ENCODE data around the gene HHAT. TPM values are rescaled to one million over a fixed set of nuclear protein-coding genes. Genes with fewer than 3 reads are reported as not detected.
"Not testable (repeated sequence)": the region's sequence is repeated elsewhere in the genome, so short reads cannot be mapped to it uniquely, and the experiment has no call there.

The HHAT gene
- total and polyA plus RNA-seq, 4 donors: 1.2 to 11.3 (median 3.8) TPM

GRCh38 chr1:210402560-210402959 lies 73.9 kb downstream of the HHAT start:
- no peak for DNase-seq
- Histone ChIP-seq H3K4me1 (ENCODE audit: control insufficient read depth in 5 of 5, insufficient read depth in 5 of 5, low read length in 5 of 5) (no peaks in the 10 kb centered on the region), H3K9ac (ENCODE audit: insufficient read depth in 1 of 2, low read length in 2 of 2) (no peak overlapping the region), H3K9me3 (ENCODE audit: control insufficient read depth in 4 of 4, insufficient read depth in 3 of 4, low read length in 3 of 4) (no peaks in the 10 kb centered on the region), H3K36me3 (ENCODE audit: control insufficient read depth in 4 of 4, insufficient read depth in 4 of 4, low read length in 4 of 4) (peaks cover 0 to 2% (median 0%) of the 10 kb centered on the region in 4 donors), H3K27ac (ENCODE audit: low read depth in 1 of 2, low read length in 1 of 2) (no peak overlapping the region), H3K4me3 (no peak overlapping the region), H3K27me3 (ENCODE audit: control insufficient read depth in 3 of 3, insufficient read depth in 3 of 3, low read length in 2 of 3) (no peaks in the 10 kb centered on the region)
- WGBS, 2 donors: 96 to 100% methylated on average over 1 of the region's 1 CpG
- TF ChIP-seq CTCF (IDR thresholded peaks at IDR 0.05; ENCODE audit: control extremely low read depth, extremely low read depth): no peak
- no peak for ATAC-seq (ENCODE audit: insufficient read depth, low FRiP score)

DNA sequence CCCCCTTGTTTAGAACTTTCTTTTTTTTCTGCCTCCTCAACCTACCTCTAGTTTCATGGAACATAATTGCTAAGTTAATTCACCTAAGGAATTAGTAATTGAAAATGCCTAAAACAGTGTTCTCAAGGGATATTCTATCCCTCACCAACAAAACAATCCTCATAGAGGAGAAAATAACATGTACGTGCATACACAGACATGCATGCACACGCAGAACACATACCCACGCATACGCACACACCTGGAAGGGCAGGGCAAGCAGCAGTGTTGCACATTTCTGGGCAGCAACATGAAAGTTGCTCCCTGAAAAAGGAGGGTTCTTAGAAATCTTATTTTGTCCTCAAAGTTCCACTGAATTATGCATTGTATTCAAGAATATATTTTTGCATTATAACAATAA lies 76.6 kb downstream of the HHAT start:
- 95 to 97% methylated on average over 4 of the region's 4 CpGs for WGBS, 2 donors
- peaks cover 0 to 2% (median 0%) of the 10 kb centered on the region in 4 donors for H3K36me3 ChIP-seq (ENCODE audit: control insufficient read depth in 4 of 4, insufficient read depth in 4 of 4, low read length in 4 of 4)
- no peak overlapping the region for H3K9ac ChIP-seq (ENCODE audit: insufficient read depth in 1 of 2, low read length in 2 of 2)
- H3K4me3 ChIP-seq: no peak overlapping the region
- no peaks in the 10 kb centered on the region for H3K9me3 ChIP-seq (ENCODE audit: control insufficient read depth in 4 of 4, insufficient read depth in 3 of 4, low read length in 3 of 4)
- H3K27ac ChIP-seq (ENCODE audit: low read depth in 1 of 2, low read length in 1 of 2): no peak overlapping the region
- H3K27me3 ChIP-seq (ENCODE audit: control insufficient read depth in 3 of 3, insufficient read depth in 3 of 3, low read length in 2 of 3): no peaks in the 10 kb centered on the region
- H3K4me1 ChIP-seq (ENCODE audit: control insufficient read depth in 5 of 5, insufficient read depth in 5 of 5, low read length in 5 of 5): no peaks in the 10 kb centered on the region
- ATAC-seq (ENCODE audit: insufficient read depth, low FRiP score) (no peak), DNase-seq (no peak)
- TF ChIP-seq CTCF (IDR thresholded peaks at IDR 0.05; ENCODE audit: control extremely low read depth, extremely low read depth): no peak

DNA sequence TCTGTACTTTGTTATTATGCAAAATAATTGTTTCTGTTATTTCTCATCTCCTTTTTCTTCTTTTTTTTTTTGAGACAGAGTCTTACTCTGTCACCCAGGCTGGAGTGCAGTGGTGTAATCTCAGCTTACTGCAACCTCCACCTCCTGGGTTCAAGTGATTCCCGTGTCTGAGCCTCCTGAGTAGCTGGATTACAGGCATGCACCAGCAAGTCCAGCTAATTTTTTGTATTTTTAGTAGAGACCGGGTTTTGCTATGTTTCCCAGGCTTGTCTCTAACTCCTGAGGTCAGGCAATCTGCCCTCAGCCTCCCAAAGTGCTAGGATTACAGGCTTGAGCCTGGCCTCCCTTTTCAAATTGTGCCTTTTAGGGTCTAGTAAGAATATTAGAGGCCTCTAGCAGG lies 77.6 kb downstream of the HHAT start:
- not testable (repeated sequence) for DNase-seq; H3K4me1 ChIP-seq (ENCODE audit: control insufficient read depth in 5 of 5, insufficient read depth in 5 of 5, low read length in 5 of 5); H3K4me3 ChIP-seq; H3K9me3 ChIP-seq (ENCODE audit: control insufficient read depth in 4 of 4, insufficient read depth in 3 of 4, low read length in 3 of 4); H3K27ac ChIP-seq (ENCODE audit: low read depth in 1 of 2, low read length in 1 of 2); H3K9ac ChIP-seq (ENCODE audit: insufficient read depth in 1 of 2, low read length in 2 of 2); ATAC-seq (ENCODE audit: insufficient read depth, low FRiP score); H3K36me3 ChIP-seq (ENCODE audit: control insufficient read depth in 4 of 4, insufficient read depth in 4 of 4, low read length in 4 of 4); H3K27me3 ChIP-seq (ENCODE audit: control insufficient read depth in 3 of 3, insufficient read depth in 3 of 3, low read length in 2 of 3)
- 83 to 91% methylated on average over 2 of the region's 2 CpGs for WGBS, 2 donors

GRCh38 chr1:210407207-210407886 lies 78.6 kb downstream of the HHAT start:
- peak; percentile 86 for TF ChIP-seq CTCF (IDR thresholded peaks at IDR 0.05; ENCODE audit: control extremely low read depth, extremely low read depth)
- 27 to 33% methylated on average over 9 of the region's 9 CpGs for WGBS, 2 donors
- Histone ChIP-seq H3K36me3 (ENCODE audit: control insufficient read depth in 4 of 4, insufficient read depth in 4 of 4, low read length in 4 of 4) (no peaks in the 10 kb centered on the region), H3K9ac (ENCODE audit: insufficient read depth in 1 of 2, low read length in 2 of 2) (no peak overlapping the region), H3K4me1 (ENCODE audit: control insufficient read depth in 5 of 5, insufficient read depth in 5 of 5, low read length in 5 of 5) (no peaks in the 10 kb centered on the region), H3K9me3 (ENCODE audit: control insufficient read depth in 4 of 4, insufficient read depth in 3 of 4, low read length in 3 of 4) (no peaks in the 10 kb centered on the region), H3K27ac (ENCODE audit: low read depth in 1 of 2, low read length in 1 of 2) (no peak overlapping the region), H3K27me3 (ENCODE audit: control insufficient read depth in 3 of 3, insufficient read depth in 3 of 3, low read length in 2 of 3) (no peaks in the 10 kb centered on the region), H3K4me3 (no peak overlapping the region)
- ATAC-seq (ENCODE audit: insufficient read depth, low FRiP score) (peak; percentile 59), DNase-seq (peak; percentile 63 to 71 (median 64))
